Measurements from ENCODE around the gene COX4I1. TPM values are rescaled to one million over a fixed set of nuclear protein-coding genes. Genes with fewer than 3 reads are reported as not detected.

The COX4I1 gene
- total RNA-seq, 1 donor from 2014 or later = 344 TPM

DNA sequence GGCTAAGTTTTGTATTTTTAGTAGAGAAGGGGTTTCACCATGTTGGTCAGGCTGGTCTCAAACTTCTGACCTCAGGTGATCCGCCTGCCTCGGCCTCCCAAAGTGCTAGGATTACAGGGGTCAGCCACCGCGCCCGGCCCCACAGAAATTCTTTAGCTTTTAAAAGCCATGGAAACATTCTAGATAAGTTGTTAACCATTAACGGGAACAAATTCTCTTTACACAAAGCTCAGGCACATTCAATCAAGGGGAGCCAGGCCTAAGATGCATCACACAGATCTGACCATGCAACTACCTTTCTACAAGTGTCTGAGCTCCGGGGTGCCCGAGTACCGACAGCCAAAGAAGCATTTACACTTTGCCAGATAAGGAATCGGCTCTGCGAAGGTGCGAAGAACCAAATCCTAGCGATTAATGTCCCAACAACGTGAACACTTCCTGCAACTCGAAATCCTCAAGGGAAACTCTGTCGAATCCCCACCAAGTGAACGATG lies 1.2 kb upstream of the COX4I1 start:
- Mint-ChIP-seq H3K27me3 (ENCODE audit: low read depth) (no peaks in the 10 kb centered on the region), H3K9me3 (ENCODE audit: low read depth) (no peaks in the 10 kb centered on the region), H3K27ac (ENCODE audit: unreplicated experiment) (peak overlapping the region; percentile 57), H3K4me3 (ENCODE audit: unreplicated experiment) (peak overlapping the region; percentile 85), H3K4me1 (ENCODE audit: low read depth) (peaks cover 43% of the 10 kb centered on the region), H3K36me3 (ENCODE audit: low read depth) (peaks cover 24% of the 10 kb centered on the region)
- no peak for DNase-seq (ENCODE audit: low spot score)
- TF ChIP-seq, protein P1, sequence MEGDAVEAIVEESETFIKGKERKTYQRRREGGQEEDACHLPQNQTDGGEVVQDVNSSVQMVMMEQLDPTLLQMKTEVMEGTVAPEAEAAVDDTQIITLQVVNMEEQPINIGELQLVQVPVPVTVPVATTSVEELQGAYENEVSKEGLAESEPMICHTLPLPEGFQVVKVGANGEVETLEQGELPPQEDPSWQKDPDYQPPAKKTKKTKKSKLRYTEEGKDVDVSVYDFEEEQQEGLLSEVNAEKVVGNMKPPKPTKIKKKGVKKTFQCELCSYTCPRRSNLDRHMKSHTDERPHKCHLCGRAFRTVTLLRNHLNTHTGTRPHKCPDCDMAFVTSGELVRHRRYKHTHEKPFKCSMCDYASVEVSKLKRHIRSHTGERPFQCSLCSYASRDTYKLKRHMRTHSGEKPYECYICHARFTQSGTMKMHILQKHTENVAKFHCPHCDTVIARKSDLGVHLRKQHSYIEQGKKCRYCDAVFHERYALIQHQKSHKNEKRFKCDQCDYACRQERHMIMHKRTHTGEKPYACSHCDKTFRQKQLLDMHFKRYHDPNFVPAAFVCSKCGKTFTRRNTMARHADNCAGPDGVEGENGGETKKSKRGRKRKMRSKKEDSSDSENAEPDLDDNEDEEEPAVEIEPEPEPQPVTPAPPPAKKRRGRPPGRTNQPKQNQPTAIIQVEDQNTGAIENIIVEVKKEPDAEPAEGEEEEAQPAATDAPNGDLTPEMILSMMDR (IDR thresholded peaks at IDR 0.05) = no peak

DNA sequence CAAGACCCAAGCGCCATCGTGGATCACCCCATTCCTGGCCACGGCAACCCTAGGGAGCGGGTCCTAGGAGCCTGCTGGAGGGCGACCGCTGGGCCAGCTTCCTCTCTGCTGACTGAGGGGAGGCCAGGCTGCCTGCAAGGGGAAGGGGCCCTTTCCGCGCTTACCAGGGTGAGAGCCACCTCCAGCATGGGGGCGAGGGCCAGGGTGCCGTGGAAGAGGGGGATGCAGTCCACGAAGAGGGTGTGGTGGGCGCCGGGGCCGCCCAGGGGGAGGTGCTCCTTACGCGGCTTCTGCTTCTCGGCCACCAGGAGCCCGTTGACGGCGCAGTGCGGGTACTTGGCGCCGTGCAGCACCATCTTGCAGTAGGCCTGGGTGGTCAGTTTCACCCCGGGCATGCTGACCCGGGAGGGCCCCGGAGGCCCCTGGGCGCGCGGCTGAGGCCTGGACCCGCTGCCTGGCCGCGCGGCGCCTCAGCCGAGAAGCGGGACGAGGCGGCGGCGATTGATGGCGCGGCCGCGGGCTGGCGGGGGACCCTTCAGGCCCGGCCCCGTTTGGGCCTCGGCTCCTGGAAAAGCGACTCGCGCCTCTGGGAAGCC lies 496 bp upstream of the COX4I1 start:
- no peak for DNase-seq (ENCODE audit: low spot score)
- Mint-ChIP-seq H3K4me3 (ENCODE audit: unreplicated experiment) (peak overlapping the region; percentile 85), H3K27me3 (ENCODE audit: low read depth) (no peaks in the 10 kb centered on the region), H3K4me1 (ENCODE audit: low read depth) (peaks cover 43% of the 10 kb centered on the region), H3K36me3 (ENCODE audit: low read depth) (peaks cover 31% of the 10 kb centered on the region), H3K27ac (ENCODE audit: unreplicated experiment) (peak overlapping the region; percentile 84), H3K9me3 (ENCODE audit: low read depth) (no peaks in the 10 kb centered on the region)
- TF ChIP-seq, protein P1 (IDR thresholded peaks at IDR 0.05) = peak; percentile 40

DNA sequence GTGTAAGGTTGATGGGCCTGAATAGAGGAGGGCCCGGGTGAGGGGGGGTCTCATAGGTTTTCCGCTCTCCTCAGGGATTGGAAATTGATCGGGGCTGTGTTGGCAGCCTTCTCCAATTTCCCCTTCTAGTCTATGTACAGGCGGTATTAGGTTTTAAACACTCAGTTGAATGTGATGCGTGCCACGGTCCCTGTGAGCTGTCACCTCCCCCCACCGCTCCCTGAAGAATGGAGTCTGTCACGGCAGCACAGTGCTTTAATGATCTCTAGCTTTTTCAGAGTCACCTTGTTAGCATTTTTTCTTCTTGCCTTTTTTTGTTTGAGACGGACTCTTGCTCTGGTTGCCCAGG lies 800 bp downstream of the COX4I1 start:
- TF ChIP-seq, protein P1 (IDR thresholded peaks at IDR 0.05) = no peak
- DNase-seq (ENCODE audit: low spot score) = no peak
- H3K27ac Mint-ChIP-seq (ENCODE audit: unreplicated experiment) = peak overlapping the region; percentile 96
- H3K4me1 Mint-ChIP-seq (ENCODE audit: low read depth) = peaks cover 43% of the 10 kb centered on the region
- no peaks in the 10 kb centered on the region for H3K9me3 Mint-ChIP-seq (ENCODE audit: low read depth)
- H3K4me3 Mint-ChIP-seq (ENCODE audit: unreplicated experiment) = peak overlapping the region; percentile 83
- H3K27me3 Mint-ChIP-seq (ENCODE audit: low read depth) = no peaks in the 10 kb centered on the region
- peaks cover 34% of the 10 kb centered on the region for H3K36me3 Mint-ChIP-seq (ENCODE audit: low read depth)

DNA sequence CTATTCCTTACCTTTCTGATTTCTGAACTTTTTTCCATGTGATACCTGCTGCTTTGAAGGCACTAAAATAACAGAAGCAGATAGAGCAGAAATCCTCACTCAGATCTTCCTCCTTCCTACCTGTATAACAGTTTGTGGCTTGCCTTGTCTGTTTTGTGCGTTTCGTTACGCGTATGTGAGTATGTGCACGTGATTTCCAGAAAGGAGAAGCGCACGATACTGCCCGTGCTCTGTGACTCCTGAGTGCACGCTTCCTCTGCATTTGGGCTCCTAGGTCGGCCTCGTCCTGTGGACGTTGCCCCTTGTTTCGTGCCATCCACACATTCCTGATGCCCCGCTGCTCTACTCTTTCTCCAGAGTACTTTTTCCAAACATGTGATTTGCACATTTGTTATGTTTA lies 4.1 kb downstream of the COX4I1 start:
- TF ChIP-seq, protein P1 (IDR thresholded peaks at IDR 0.05) = no peak
- Mint-ChIP-seq H3K36me3 (ENCODE audit: low read depth) (peaks cover 40% of the 10 kb centered on the region), H3K9me3 (ENCODE audit: low read depth) (no peaks in the 10 kb centered on the region), H3K27me3 (ENCODE audit: low read depth) (no peaks in the 10 kb centered on the region), H3K4me1 (ENCODE audit: low read depth) (peaks cover 24% of the 10 kb centered on the region), H3K4me3 (ENCODE audit: unreplicated experiment) (no peak overlapping the region), H3K27ac (ENCODE audit: unreplicated experiment) (peak overlapping the region; percentile 46)
- DNase-seq (ENCODE audit: low spot score) = no peak

DNA sequence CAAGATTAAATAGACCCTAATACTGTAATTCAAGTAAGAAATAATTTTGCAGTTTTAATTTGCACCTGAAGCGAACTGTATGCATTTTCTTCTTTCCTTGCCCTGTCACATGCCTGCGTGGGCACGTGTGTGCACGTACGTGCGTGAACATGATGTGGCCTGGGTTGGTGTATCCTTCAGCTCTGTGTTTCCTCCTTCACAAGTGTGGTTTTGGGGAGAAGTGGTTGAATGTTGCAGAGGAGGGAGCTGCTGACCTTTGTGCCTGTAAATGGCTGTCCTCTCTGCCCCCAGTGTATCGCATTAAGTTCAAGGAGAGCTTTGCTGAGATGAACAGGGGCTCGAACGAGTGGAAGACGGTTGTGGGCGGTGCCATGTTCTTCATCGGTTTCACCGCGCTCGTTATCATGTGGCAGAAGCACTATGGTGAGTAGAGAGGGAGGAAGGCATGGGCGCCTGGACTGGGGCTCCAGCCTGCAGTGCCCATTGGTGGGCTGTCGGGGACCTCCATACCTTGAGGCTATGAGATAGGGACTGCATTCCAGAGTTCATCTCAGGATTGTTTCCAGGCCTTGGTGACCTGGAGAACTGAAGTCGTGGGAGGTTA lies 6.0 kb downstream of the COX4I1 start:
- TF ChIP-seq, protein P1 (IDR thresholded peaks at IDR 0.05) = no peak

More for the DNA sequence above, 6.0 kb downstream of the COX4I1 start:
- Mint-ChIP-seq H3K4me3 (ENCODE audit: unreplicated experiment) (no peak overlapping the region), H3K27ac (ENCODE audit: unreplicated experiment) (no peak overlapping the region), H3K36me3 (ENCODE audit: low read depth) (peaks cover 40% of the 10 kb centered on the region), H3K27me3 (ENCODE audit: low read depth) (peaks cover 3% of the 10 kb centered on the region), H3K9me3 (ENCODE audit: low read depth) (no peaks in the 10 kb centered on the region), H3K4me1 (ENCODE audit: low read depth) (peaks cover 18% of the 10 kb centered on the region)
- DNase-seq (ENCODE audit: low spot score) = peak; percentile 73
